Measurements from ENCODE around the gene TMEM40.

TMEM40 gene

GRCh38 chr3:12689997-12690711 lies 68.9 kb downstream of the TMEM40 start:
- H3K4me3 ChIP-seq (ENCODE audit: low read depth, low read length), result no peak overlapping the region
- no peak for TF ChIP-seq CTCF (IDR thresholded peaks at IDR 0.05; ENCODE audit: low read depth, low read length)

- H3K4me3 ChIP-seq (ENCODE audit: low read depth, low read length), result no peak overlapping the region
- no peak for TF ChIP-seq CTCF (IDR thresholded peaks at IDR 0.05; ENCODE audit: low read depth, low read length)
These were observed 71.1 kb downstream of the TMEM40 start for GRCh38 chr3:12687948-12688347.

GRCh38 chr3:12686096-12686495 lies 73.0 kb downstream of the TMEM40 start:
- H3K4me3 ChIP-seq (ENCODE audit: low read depth, low read length), result no peak overlapping the region
- TF ChIP-seq CTCF (IDR thresholded peaks at IDR 0.05; ENCODE audit: low read depth, low read length), result no peak
